GM21737 (cell line): ENCODE results near the gene KIF3B.
"Not testable (repeated sequence)": the region's sequence is repeated elsewhere in the genome, so short reads cannot be mapped to it uniquely, and the experiment has no call there.

Experiments
- ATAC-seq: cut with Tn5 transposase; IDR thresholded peaks from one replicate; pipeline ENCODE4 v1.9.1; 2021; ENCODE audit warnings: mild to moderate bottlenecking, moderate library complexity; ENCODE audit not compliant: unreplicated experiment

KIF3B gene

DNA sequence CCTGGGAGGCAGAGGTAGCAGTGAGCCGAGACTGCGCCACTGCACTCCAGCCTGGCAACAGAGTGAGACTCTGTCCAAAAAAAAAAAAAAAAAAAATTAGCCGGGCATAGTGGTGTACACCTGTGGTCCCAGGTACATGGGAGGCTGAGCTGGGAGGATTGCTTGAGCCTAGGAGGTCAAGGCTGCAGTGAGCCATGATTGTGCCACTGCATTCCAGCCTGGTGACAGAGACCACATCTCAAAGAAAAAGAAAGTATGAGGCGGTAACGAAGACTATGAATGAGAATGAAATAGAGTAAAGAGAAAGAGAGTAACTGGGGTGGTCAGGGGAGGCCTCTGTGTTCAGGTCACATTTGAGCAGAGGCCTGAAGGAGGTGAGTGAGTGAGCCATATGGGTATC lies 31.2 kb upstream of the KIF3B start:
- not testable (repeated sequence) for ATAC-seq

DNA sequence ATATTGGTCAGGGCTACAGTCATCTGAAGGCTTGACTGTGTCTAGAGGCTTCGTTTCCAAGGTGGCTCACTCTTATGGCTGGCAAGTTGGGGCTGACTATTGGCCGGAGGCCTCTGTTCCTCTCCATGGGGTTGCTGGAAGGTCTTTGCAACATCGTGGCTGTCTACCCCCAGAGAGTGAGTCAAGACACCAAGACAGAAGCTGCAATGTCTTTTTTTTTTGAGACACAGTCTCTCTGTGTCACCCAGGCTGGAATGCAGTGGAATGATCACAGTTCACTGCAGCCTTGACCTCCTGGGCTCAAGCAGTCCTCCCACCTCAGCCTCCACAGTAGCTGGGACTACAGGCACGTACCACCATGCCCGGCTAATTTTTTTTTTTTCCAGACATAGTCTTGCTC lies 29.4 kb upstream of the KIF3B start:
- no peak for ATAC-seq

DNA sequence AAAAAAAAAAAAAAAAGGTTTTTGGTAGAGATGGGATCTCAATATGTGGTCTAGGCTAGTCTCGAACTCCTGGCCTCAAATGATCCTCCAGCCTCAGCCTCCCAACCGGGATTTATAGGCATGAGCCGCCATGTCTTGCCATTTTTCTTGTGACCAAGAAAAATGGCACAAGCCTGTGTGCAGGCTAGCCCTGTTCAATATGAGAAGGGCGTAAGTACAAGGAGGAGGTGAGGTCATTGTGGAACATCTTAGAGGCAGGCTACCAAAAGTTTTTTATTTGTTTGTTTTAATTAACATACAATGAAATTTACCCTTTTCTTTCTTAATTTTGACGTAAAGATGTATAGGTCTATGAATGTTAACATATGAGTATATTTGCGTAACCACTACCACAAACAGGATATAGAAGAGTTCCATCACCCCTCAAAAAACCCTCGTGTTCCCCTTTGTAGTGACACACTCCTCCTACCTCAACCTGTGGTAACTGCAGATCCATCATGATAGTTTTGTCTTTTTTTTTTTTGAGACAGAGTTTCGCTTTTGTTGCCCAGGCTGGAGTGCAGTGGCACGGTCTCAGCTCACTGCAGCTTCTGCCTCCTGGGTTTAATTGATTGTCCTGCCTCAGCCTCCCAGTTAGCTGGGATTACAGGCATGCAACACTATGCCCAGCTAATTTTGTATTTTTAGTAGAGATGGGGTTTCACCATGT lies 28.3 kb upstream of the KIF3B start:
- no peak for ATAC-seq

DNA sequence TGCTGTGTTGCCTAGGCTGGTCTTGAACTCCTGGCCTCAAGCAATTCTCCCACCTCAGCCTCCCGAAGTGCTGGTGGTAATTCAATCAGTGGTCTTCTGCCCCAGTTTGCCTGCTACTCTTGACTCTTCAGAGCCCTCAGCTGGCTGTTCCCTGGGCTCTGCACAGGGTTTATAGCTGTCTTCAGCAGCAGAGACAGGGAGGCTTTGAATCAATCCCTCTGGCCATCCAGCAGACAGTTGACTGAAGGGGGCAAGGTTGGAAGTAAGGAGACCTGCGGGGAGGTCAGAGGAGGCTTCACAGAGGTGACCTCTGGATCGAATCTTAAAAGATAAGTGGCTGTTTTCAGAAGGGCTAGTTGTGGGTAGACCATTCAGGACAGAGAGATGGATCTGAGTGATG lies 26.0 kb upstream of the KIF3B start:
- ATAC-seq: no peak

DNA sequence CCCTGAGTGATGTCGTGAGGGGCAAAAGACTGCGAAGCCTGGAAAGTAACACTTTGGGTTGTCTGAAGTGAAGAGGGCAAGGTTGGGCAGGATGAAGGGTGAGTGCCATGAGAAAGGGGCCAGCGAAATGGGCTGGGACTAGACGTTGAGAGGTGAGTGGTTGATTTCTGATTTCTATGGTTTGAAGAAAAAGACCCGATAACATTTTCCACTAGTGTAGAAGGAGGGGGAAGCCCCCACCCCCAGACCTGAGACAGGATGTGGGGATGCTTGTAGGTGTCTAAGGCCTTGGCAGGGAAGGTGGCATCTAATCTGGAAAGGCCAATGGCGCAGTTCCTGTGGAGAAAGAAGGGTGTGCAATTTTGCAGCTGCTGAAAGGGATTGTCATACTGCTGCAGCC lies 25.3 kb upstream of the KIF3B start:
- ATAC-seq: no peak

DNA sequence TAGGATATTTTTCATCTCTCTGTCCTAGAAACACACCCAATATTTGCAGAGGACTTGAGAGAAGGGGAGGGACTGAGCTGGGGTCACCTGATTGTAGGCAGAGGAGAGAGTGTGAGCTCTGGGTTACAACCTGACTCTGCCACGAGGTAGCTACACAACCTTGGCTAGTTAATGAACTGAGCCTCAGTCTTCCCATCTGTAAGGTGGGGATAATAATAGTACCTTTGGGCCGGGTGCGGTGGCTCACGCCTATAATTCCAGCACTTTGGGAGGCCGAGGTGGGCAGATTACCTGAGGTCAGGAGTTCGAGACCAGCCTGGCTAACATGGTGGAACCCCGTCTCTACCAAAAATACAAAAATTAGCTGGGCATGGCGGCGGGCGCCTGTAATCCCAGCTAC lies 16.5 kb upstream of the KIF3B start:
- not testable (repeated sequence) for ATAC-seq

DNA sequence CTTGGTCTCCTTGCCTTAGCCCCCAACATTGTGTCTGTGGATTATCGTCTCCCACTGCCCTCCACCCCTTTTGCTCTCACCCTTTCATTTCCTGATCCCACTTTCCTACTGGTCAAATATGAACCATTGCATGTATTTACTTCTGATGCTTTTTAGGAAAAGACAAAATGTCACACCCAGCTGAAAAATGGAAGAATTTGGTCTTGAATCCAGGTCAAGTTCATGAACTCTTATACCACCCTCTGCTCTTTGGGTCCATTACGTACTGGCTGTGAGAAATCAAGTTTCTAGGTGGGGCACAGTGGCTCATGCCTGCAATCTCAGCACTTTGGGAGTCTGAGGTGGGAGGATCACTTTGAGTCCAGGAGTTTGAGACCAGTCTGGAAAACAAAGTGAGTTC lies 15.8 kb upstream of the KIF3B start:
- ATAC-seq: no peak

DNA sequence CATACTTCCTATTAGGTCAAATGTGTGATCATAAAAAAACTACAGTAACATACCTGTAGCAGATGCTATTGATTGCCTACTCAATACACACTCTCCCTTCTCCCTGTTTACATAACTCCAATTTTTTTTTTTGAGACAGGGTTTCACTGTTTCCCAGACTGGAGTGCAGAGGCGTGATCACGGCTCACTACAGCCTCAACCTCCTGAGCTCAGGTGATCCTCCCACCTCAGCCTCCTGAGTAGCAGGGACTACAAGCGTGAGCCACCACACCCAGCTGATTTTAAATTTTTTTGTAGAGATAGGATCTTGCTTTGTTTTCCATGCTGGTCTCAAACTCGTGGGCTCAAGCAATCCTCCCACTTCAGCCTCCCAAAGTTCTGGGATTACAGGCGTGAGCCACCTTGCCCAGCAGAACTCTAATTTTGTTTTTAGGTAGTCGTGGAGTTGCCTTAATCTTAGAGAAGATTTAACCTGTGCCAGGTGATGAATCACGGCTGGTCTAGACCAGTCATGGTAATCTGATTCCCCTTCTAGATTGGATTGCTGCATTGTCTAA lies 14.0 kb upstream of the KIF3B start:
- ATAC-seq: no peak

DNA sequence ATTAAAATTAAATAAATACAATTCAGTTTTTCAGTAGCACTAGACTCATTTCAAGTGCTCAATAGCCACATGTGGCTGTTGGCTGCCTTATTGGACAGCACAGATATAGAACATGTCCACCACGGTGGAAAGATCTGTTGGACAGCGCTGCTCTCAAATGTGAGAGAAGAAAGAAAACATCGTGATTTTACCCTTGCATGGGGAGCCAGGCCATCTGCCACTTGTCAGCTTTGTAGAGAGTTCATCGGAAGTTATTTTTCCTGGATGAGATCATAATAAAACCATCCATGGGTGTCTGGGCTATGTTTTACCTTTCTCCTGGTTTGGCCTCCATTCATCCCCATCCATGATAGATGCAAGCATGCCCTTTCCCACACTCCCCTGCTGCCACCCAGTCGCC lies 5.8 kb upstream of the KIF3B start:
- no peak for ATAC-seq

DNA sequence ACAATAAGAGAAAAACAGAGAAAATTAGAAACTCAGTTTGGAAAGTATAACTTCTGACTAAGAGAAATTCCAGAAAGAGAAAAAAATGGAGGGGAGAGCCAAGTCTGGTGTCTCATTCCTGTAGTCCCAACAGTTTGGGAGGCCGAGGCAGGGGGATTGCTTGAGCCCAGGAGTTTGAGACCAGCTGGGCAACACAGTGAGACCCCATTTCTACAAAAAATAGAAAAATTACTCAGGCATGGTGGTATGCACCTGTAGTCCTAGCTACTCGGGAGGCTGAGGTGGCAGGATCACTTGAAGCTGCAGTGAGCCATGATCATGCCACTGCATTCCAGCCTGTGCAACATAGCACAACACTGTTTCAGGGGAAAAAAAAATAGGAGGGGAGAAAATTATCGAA lies 3.1 kb upstream of the KIF3B start:
- ATAC-seq: no peak

DNA sequence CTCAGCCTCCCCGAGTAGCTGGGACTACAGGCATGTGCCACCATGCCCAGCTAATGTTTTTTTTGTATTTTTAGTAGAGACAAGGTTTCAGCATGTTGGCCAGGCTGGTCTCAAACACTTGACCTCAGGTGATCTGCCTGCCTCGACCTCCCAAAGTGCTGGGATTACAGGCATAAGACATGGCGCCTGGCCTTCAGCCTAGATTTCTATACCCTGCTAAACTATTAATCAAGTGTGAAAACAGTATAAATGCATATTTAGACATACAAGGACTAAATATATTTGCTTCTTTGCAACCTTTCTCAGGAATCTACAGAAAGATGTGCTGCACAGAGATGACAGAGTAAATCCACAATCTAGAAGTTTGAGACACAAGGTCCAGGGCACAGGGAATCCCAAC lies 2.3 kb upstream of the KIF3B start:
- not testable (repeated sequence) for ATAC-seq

DNA sequence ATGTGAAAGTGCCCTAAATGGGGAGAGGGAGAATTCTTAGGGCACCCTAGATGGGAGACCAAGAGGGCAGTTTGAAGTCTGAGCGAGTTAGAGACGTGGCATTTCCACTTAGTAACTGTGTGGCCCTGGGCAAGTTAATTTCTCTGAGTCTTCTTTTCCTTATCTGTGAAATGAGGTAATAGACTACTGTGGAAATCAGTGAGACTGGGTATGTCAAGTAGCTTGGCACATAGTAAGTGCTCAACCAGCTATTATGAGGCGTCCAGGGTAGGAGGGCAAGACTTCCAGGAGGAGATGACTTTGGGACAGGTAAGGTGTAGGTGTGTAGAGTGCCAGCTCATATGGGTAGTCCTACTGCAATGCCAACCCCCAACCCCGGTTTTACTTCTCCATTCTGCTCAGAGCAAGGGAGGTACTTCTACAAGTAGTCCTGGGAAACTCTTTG lies 770 bp downstream of the KIF3B start:
- peak; percentile 58 for ATAC-seq

DNA sequence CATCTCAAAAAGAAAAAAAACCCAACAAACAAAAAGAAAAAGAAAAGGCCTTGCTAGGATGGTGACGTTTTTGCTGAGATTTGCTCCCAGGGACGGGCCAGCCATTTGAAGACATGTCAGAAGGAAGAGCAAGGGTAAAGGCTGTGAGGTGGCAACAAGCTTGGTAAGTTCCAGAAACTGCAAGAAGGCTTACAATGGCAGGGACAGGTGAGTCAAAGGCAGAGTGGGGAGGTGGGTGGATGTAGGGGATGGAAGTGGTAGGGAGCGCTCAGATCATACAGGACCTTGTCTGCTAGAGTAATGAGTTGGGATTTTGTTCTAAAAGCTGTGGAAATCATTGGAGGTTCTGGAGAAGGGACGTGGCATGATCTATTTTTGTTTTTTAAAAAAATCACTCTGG lies 4.3 kb downstream of the KIF3B start:
- no peak for ATAC-seq

DNA sequence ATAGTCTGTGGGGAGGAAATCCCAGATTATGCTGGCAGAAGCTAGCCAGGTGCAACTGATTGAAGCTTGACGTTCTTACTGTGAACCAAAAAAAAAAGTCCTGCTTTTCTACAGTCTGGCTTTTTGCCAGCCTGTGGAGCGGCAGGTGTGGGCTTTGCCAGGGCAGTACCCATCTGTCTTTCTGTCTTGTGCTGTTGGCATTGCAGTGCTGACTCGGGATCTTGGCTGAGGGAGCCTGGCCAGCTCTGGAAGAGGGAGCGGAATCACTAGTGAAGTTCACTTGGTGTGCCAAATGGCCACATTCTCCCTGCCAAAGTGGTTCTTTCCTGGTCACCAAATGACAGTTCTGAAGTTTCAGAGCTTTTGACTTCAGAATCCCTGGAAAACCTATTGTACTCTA lies 5.0 kb downstream of the KIF3B start:
- ATAC-seq: no peak

DNA sequence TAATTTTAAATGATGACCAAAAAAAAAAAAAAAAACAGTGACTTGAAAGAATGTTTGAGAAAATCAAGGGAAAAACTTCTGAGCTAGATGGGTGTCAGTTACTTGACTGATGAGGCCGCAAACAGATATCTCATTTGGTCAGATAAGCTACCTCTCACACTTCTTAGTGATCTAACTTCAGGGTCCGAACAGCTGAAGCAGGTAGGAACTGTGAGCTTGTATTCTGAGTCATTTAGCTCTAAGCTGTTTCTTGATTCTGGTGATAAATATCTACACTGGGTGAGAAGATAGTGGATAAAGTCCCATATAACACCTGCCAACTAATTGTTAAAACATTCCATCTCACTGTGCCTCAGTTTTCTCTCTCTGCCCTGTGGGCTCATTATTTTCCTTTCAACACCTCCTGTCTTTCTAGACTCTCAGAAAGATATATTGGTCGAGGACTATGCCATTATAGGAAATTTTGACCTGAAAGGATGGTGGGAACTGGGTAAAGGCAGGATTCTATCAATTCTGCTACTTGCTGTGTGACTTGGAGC lies 7.7 kb downstream of the KIF3B start:
- ATAC-seq: no peak

DNA sequence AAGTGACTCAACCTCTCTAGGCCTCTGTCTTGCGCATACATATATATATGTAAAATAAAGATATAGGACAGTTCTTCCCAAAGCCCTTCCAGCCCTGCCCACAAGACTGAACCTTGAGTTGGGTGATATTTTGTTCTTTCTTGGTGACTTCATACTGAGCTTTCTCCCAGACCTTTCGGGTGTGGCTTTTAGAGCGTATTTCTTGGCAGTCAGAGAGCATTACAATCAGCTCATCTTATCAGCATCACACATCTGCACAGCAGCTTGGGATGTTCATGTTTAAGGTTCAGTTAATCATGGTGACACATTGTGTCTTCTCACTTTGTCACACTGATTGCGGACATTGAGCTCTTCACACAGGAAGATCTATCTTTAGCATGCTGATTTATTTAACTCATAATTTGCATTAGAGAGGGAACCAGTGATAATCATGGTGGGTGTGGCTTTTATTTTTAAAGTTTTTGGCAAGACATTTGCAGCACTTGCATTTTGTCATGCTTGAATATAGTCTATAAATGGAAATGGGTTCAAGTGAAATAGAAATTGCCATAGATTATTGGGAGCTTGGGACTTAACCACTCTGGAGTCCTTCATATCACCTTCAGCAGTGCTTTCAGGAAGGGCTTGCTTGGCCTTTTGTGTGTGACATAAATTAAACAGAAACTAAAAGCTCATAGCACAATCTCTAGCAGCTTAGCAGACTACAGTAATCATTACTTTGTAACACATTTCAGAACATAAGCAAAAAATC lies 8.3 kb downstream of the KIF3B start:
- no peak for ATAC-seq

DNA sequence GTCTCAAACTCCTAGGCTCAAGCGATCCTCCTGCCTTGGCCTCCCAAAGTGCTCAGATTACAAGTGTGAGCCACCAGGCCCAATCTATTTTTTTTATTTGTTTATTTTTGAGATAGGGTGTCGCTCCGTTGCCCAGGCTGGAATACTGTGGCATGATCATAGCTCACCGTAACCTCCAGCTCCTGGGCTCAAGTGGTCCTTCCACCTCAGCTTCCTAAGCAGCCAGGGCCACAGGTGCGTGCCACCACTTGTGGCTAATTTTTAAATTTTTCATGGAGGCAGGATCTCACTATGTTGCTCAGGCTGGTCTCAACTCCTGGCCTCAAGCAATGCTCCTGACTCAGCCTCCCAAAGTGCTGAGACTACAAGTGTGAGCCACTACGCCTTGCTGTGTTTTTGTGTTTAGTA lies 9.8 kb downstream of the KIF3B start:
- ATAC-seq: no peak

DNA sequence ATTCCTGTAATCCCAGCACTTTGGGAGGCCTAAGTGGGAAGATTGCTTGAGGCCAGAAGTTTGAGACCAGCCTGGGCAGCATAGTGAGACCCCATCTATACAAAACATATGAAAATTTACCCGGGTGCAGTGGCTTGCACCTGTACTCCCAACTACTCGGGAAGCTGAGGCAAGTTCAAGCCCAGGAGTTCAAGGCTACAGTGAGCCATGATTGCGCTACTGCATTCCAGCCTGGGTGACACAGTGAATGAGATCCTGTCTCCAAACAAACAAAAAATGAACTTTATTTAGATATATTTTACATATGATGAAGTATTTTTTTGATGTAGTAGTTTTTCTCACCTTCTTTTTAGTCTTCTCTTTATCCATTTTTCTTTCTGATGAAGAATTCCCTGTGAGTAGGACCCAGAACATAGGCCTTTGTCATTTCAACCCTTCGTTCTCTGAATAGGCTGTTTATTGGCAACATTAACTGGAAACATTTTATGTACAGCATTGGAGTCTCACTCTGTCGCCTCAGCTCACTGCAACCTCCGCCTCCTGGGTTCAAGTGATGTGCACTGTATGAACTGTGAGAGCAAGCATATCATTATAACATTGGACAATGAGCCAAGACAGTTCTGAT lies 10.9 kb downstream of the KIF3B start:
- no peak for ATAC-seq

DNA sequence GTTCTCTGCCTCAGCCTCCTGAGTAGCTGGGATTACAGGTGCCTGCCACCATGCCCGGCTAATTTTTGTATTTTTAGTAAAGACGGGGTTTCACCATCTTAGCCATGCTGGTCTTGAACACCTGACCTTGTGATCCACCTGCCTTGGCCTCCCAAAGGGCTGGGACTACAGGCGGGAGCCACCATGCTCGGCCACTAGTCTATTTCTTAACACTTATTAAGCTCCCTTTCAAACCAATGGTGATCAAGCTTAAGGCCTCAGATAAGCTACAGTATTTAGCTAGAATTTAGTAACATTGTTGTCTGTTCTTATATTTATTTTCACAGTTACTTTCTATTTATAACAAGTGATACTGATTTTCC lies 11.8 kb downstream of the KIF3B start:
- ATAC-seq: not testable (repeated sequence)

DNA sequence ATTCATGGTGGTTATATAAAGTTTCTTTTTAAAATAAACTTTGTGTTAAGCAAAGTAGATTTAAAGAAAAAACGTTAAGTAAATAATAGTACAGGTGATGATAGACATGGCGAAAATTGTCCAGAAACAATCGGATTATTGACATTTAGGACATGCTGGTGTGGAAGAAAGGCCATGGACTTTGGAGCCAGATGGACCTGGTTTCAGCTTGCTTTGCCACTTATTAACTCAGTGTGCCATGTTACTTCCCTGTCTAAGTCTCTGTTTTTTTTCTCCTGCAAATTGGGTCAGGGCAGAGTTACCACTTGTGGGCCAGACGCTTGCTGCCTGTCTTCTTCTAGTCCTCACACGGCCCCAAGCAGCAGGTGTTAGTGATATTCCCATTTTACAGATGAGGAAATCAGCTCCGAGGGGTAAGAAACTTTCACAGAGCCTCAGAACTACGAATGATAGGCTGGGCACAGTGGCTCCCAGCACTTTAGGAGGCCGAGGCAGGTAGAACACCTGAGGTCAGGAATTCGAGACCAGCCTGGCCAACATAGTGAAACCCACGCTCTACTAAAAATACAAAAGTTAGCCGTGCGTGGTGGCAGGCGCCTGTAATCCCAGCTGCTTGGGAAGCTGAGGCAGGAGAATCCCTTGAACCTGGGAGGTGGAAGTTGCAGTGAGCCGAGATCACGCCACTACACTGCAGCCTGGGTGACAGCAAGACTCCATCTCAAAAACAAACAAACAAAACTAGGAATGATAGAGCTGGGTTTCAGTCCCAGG lies 12.4 kb downstream of the KIF3B start:
- no peak for ATAC-seq

DNA sequence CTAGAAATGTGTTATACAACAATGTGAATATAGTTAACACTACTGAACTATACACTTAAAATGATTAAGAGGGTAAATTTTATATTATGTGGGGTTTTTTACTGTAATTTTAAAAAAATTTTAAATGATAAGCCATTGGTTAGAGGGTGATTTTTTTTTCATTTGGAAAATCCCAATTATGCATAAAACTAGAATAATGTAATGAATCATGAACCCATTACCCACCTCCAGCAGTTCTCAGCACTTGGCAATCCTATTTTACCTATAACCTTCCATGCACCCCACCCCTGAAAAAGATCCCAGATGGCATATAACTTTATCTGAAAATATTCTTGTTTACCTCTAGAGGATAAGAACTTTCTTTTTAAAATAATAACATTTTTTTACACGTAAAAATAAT lies 13.7 kb downstream of the KIF3B start:
- ATAC-seq: no peak
